ENCODE data around the gene MRPL47.

- TF ChIP-seq TAF1 (IDR thresholded peaks at IDR 0.05; ENCODE audit: borderline replicate concordance, low read depth, low read length) (no peak), POLR2AphosphoS5 (IDR thresholded peaks at IDR 0.05; ENCODE audit: low read depth, low read length) (no peak), POLR2A (IDR thresholded peaks at IDR 0.05; ENCODE audit: low read depth, low read length) (no peak)
These were observed 9.4 kb upstream of the MRPL47 start for GRCh38 chr3:179613807-179614206.
